Right lobe of liver (tissue), 6 donors: Measurements from ENCODE around the gene PRDM15. TPM values are rescaled to one million over a fixed set of nuclear protein-coding genes. Genes with fewer than 3 reads are reported as not detected.

Experiments
- ATAC-seq, 4 donors: fragments of 200-7000 bp; cut with Tn5 transposase; one replicate each; pipeline ENCODE4 v1.9.1; 2020; ENCODE audit warnings: mild to moderate bottlenecking in 4 of 4, moderate library complexity in 4 of 4
- DNase-seq, 3 donors: peaks; one replicate each; pipeline ENCODE4 v3.0.0-alpha.2; 2020
- H3K27ac ChIP-seq, 3 donors: fragments of 200-600 bp; one replicate each; pipeline ENCODE4 v1.8.0; 2022
- H3K27me3 ChIP-seq, 2 donors: fragments of 200-600 bp; one replicate each; pipeline ENCODE4 v1.8.0; 2022
- H3K36me3 ChIP-seq, 4 donors: fragments of 200-600 bp; sonication (generic) in 1 of 4; one replicate each; pipeline versions ENCODE4 v1.5.1 to v1.8.0; 2017 to 2022; ENCODE audit warnings: control low read depth in 1 of 4
- H3K4me1 ChIP-seq, 4 donors: fragments of 200-600 bp; sonication (generic) in 1 of 4; one replicate each; pipeline versions ENCODE4 v1.5.1 to v1.8.0; 2017 to 2022; ENCODE audit warnings: control low read depth in 1 of 4
- H3K4me3 ChIP-seq, 3 donors: fragments of 200-600 bp; one replicate each; pipeline ENCODE4 v1.8.0; 2022
- H3K9me3 ChIP-seq, 4 donors: fragments of 200-600 bp; sonication (generic) in 1 of 4; one replicate each; pipeline versions ENCODE4 v1.5.1 to v1.8.0; 2017 to 2022; ENCODE audit warnings: control low read depth in 1 of 4
- CTCF ChIP-seq, 4 donors: fragments of 200-600 bp in 3 of 4; fragments of 450-650 bp in 1 of 4; IDR thresholded peaks; one replicate each; pipeline versions ENCODE4 v1.5.1 to v1.8.0; 2016 to 2022; ENCODE audit warnings: antibody characterized with exemption in 4 of 4, mild to moderate bottlenecking in 2 of 4
- POLR2A ChIP-seq: fragments of 450-650 bp; IDR thresholded peaks from one replicate; pipeline ENCODE4 v1.6.1; 2017; ENCODE audit warnings: antibody characterized with exemption, mild to moderate bottlenecking
- WGBS: methylation state at CpG from one replicate; pipeline ENCODE4 v1.1.6; 2018; ENCODE audit warnings: low coverage, low lambda C conversion rate; ENCODE audit not compliant: insufficient coverage; ENCODE audit errors: missing lambda C conversion rate; 5-methylcytosine and 5-hydroxymethylcytosine counted together
- intact Hi-C, 2 donors: fragments of 100-400 bp; cut with DNase I; formaldehyde crosslinking; loops; one replicate each; pipeline versions ENCODE4 v1.11.2 to v1.14.1; 2022
- total RNA-seq, 6 experiments: library from RNA; depleted of rRNA in 2 of 6; stranded (reverse); fragments of >200 nt in 2 of 6; fragmentation: NEBNext Ultra II Directional in 3 of 6; extraction: Animal tissue kit (Norgen Biotek cat#: 25700) in 3 of 6; gene quantifications; one replicate each; pipeline versions ENCODE4 v1.1.0 to v1.2.4, GENCODE V29; 2016 to 2023
- donor health status: DM: no; HTN: yes; CAD: no.
- donor health status: DM: no; HTN: no; CAD: no.
- donor health status: DM: no; HTN: no; CAD: no.
- donor health status: DM: no; HTN: yes; CAD: no.
- donor health status: DM: no; HTN: yes; CAD: no.

PRDM15 gene
- total RNA-seq, 6 experiments from 2014 or later = 1.9 to 4.0 (median 2.7) TPM

DNA sequence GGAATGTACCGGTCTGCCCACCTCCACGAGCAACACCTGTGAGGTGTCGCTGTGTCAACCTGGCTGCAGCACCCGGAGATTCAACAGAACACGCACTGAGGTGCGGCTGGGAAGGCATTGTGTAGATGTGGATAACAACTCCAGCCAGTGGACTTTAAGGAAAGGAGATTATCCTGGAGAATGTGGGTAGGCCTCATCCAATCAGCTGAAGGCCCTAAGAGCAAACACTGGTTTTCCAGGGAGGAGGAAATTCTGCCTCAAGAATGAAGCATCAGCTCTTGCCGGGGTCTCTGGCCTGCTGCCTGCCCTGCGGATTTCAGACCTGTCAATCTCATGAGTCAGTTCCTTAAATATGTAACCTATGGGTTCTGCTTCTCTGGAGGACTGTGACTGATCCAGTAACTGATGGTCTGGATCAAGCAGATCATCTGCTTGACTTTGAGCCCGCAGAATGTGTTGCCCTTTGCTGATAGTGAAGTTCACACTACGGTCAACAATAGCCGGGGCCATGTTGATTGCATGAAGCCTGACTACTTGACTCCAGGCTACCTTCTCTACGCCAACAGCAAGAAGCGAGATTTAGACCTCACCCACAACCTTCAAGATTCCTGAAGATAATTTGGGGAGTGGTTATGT, 15.9 kb upstream of the PRDM15 start:
- no peak for ATAC-seq
- no peak for DNase-seq
- WGBS = 73% methylated on average over 8 of the region's 13 CpGs
- Histone ChIP-seq H3K27ac (no peak overlapping the region), H3K27me3 (no peaks in the 10 kb centered on the region), H3K9me3 (no peaks in the 10 kb centered on the region), H3K4me3 (no peak overlapping the region), H3K4me1 (no peaks in the 10 kb centered on the region), H3K36me3 (no peaks in the 10 kb centered on the region)
- intact Hi-C loops = no loop called here
- no peak for TF ChIP-seq CTCF (IDR thresholded peaks at IDR 0.05)
- TF ChIP-seq POLR2A = no peak

DNA sequence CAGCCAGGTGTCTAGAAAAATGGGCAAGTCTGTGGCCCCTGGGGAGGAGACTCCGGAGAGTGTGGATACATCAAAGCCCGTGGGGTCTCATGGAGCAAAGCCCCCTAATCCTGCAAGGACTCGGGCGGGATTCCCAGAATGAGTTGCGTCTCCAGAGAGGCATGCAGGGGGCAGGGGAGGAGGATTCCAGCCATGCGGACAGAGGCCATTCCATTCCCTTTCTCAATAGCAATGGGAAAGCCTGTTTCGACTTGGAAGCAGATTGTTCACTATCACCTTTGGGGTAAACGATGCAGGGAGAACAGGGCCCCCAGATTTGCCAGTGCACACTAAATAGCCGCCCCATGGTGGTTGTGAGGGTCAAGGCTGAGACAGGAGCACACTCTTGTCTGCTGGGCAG, 15.4 kb upstream of the PRDM15 start:
- DNase-seq (no peak), ATAC-seq (no peak)
- no peak for TF ChIP-seq POLR2A
- no peak for TF ChIP-seq CTCF (IDR thresholded peaks at IDR 0.05)
- Histone ChIP-seq H3K9me3 (no peaks in the 10 kb centered on the region), H3K27me3 (no peaks in the 10 kb centered on the region), H3K4me1 (no peaks in the 10 kb centered on the region), H3K27ac (no peak overlapping the region), H3K4me3 (no peak overlapping the region), H3K36me3 (no peaks in the 10 kb centered on the region)
- 87% methylated on average over 5 of the region's 9 CpGs for WGBS
- intact Hi-C loops = no loop called here

GRCh38 chr21:41892726-41893125, 13.6 kb upstream of the PRDM15 start:
- ATAC-seq (no peak), DNase-seq (no peak)
- Histone ChIP-seq H3K4me3 (no peak overlapping the region), H3K4me1 (no peaks in the 10 kb centered on the region), H3K27ac (no peak overlapping the region), H3K36me3 (no peaks in the 10 kb centered on the region), H3K27me3 (no peaks in the 10 kb centered on the region), H3K9me3 (no peaks in the 10 kb centered on the region)
- intact Hi-C loops = no loop called here
- no CpG with 5 or more reads among the region's 16 CpGs for WGBS
- TF ChIP-seq CTCF (IDR thresholded peaks at IDR 0.05) (no peak), POLR2A (no peak)

GRCh38 chr21:41891132-41891531, 12.0 kb upstream of the PRDM15 start:
- 80% methylated on average over 5 of the region's 5 CpGs for WGBS
- H3K4me3 ChIP-seq = no peak overlapping the region
- no peaks in the 10 kb centered on the region for H3K9me3 ChIP-seq
- H3K27me3 ChIP-seq = no peaks in the 10 kb centered on the region
- no peak for TF ChIP-seq CTCF (IDR thresholded peaks at IDR 0.05)
- H3K36me3 ChIP-seq = no peaks in the 10 kb centered on the region
- no peak overlapping the region for H3K27ac ChIP-seq
- intact Hi-C loops = no loop called here
- no peak for DNase-seq
- H3K4me1 ChIP-seq = no peaks in the 10 kb centered on the region
- no peak for ATAC-seq

GRCh38 chr21:41890355-41890754, 11.2 kb upstream of the PRDM15 start:
- no peaks in the 10 kb centered on the region for H3K4me1 ChIP-seq
- H3K36me3 ChIP-seq = no peaks in the 10 kb centered on the region
- WGBS = 89% methylated on average over 6 of the region's 6 CpGs
- intact Hi-C loops = no loop called here
- H3K9me3 ChIP-seq = no peaks in the 10 kb centered on the region
- DNase-seq (no peak), ATAC-seq (no peak)
- TF ChIP-seq CTCF (IDR thresholded peaks at IDR 0.05) = no peak
- H3K4me3 ChIP-seq = no peak overlapping the region
- H3K27me3 ChIP-seq = no peaks in the 10 kb centered on the region
- H3K27ac ChIP-seq = no peak overlapping the region
